NCI-H82 treated with DMSO at 0.1 percent for 48 hours (cell line): Measurements from ENCODE around the gene CCR3.
"Not testable (repeated sequence)": the region's sequence is repeated elsewhere in the genome, so short reads cannot be mapped to it uniquely, and the experiment has no call there.

Source experiments
- DNase-seq: peaks from one replicate; lab custom pipeline; 2025; ENCODE audit not compliant: unreplicated experiment; lab: John Stamatoyannopoulos, UW

The CCR3 gene

DNA sequence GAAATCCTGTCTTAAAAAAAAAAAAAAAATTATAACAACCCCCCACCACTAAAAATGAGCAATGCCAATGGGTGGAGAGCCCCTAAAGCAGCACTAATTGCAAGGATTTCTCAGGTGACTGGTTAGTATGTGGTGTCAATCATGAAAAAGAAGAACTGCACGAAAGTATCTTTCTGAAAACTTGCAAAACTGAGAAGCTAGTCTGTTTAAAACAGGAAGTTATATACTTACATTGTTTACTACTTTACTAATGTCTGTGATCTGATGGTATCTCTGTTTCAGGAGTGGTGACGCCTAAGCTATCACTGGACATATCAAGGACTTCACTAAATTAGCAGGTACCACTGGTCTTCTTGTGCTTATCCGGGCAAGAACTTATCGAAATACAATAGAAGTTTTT, at the start of gene CCR3:
CCR3 (plus strand) TSS at position 341 of the 400 bp plus-strand sequence. CDS start 22,699 bp downstream, outside the sequence.
- no peak for DNase-seq

- no peak for DNase-seq
Measured at GRCh38 chr3:46192939-46193338, 49.3 kb upstream of the CCR3 start.

- DNase-seq, result no peak
Measured at GRCh38 chr3:46193436-46193835, 48.8 kb upstream of the CCR3 start.

DNA sequence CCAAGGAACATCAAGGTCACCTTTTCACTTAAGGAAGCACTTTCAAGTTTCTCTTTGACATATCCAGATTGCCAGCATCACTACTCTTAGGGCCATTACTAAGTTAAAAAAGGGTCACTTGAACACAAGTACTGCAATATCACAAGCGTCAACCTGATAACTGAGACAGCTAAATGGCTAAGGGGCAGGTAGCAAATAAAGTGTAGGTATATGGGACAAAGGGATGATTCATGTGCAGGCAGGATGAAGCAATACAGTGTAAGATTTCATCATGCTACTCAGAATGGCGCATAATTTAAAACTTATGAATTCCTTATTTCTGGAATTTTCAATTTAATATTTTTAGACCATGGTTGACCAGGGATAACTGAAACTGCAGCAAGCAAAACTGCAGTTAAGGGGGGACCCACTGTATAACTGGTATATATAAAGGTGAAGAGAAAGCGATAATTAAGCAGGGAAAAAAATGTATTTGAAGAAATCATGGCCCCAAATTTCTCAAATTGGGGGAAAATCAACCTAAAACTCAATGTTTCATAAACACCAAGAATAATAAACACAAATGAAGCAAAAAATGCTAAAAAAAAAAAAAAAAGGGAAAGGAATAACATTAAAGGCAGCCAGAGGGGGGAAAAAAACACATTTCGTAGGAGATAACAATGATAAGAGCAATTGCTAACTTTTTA, 47.2 kb upstream of the CCR3 start:
- DNase-seq, result no peak

DNA sequence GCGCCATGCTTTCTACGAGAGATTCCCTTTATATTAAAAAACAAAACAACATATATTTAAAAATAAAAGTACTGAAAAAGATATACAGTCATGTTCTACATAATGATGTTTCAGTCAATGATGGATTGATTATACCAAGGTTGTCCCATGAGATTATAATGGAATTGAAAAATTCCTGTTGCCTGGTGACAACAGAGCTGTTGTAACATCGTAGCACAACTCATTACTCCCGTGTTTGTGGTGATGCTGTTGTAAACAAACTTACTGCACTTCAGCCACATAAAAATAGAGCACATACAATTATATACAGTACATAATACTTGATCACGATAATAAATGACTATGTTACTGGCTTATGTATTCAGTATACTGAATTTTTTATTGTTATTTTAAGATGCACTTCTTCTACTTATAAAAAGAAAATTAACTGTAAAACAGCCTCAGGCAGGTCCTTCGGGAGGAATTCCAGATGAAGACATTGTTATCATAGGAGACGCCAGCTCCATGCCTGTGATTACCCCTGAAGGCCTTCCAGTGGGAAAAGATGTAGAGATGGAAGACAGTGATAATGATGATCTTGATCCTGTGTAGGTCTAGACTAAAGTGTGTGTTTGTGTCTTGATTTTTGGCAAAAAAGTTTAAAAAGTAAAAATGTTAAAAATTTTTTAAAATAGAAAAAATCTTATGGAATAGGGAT, 45.9 kb upstream of the CCR3 start:
- no peak for DNase-seq

GRCh38 chr3:46200211-46200610, 42.0 kb upstream of the CCR3 start:
- no peak for DNase-seq

DNA sequence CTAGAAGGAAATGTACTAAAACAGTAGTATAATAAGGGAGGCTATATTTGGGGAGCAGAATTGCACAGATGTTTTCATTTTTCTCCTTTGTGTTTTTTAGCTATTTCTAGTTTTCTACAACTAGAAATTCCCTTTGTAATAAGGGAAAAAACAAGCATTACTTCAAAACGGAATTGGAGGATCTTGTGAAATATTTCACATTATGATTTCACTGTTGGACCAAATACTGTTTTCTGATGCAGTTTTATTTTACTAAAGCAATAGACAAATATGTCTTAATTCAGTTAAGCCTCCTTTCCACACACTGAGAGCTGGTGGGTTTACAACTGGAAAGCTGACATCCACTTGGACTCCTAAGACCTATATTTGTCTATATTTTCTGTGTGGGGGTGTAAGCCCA, 41.5 kb upstream of the CCR3 start:
- no peak for DNase-seq

- DNase-seq, result no peak
Measured at GRCh38 chr3:46202535-46202934, 39.7 kb upstream of the CCR3 start.

DNA sequence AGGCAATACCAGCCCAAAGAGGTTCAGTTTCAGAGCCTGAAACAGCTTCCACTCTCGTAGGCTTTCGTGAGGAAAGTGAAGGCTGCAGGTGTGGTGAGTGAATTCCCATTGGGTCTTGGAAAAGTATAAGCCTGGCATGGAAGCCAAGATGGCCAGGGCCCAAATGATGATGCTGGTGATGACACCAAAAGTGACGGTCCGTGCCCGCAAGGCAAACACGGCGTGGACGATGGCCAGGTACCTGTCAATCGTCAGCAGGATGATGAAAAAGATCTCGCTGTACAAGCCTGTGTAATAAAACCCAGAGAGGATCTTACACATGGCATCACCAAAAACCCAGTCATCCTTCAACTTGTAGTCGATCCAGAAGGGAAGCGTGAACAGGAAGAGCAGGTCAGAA, 38.6 kb upstream of the CCR3 start:
- no peak for DNase-seq

DNA sequence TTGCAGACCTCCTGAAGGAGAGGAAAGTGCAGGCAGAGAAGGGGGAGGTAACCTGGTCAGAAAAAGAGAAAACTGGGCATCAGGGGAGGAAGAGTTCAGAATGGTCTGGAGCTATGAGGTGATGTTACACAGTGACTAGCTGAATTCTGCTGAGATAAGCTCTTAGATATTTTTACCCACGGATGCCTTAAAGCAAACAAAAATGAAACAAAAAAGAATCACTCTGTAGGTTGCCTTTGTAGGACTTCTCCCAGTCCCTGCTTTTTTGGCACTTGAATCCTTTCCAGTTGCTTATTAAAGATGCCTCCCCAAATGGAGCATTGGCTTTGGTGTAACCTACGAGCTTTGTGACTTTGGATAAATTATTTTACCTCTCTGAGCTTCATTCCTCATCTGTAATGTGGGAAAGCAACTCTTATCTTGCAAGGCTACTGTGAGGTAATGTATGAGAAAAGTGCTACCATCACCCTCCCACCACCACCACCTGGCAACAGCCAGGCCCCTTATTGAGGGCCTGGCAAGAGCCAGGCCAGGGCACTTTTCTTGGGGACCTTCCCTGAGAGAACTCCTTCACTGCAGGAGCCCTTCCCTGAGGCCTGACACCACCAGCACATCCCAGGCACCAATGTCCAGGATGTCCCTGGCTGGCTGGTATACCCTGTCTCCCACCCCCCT, 36.8 kb upstream of the CCR3 start:
- DNase-seq, result no peak

GRCh38 chr3:46206282-46207015, 35.8 kb upstream of the CCR3 start:
- DNase-seq, result no peak

- not testable (repeated sequence) for DNase-seq
Measured at GRCh38 chr3:46207514-46207913, 34.7 kb upstream of the CCR3 start.

- no peak for DNase-seq
Measured at GRCh38 chr3:46208167-46208704, 34.0 kb upstream of the CCR3 start, which contains the start of gene CCR1. CCR1 (minus strand) TSS chr3:46208313; CDS start chr3:46204313, 4,000 bp downstream.

DNA sequence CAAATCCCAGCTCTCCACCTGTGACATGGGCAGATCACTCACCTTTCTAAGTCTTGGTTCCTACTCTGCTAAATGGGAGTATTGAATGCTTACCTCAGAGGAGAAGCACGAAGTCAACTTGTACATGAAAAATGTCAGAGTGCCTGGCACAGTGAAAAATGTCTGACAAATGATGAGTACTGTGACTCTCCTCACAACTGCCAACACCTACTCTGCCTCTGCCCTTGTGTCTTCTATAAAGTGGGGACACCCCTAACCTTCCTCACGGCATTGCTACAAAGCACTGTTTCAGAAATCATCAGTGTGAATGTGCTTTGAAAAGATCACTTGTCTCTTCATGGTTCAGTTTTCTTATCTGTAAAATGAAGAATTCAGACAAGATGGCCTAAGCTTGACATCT, 33.2 kb upstream of the CCR3 start:
- no peak for DNase-seq

DNA sequence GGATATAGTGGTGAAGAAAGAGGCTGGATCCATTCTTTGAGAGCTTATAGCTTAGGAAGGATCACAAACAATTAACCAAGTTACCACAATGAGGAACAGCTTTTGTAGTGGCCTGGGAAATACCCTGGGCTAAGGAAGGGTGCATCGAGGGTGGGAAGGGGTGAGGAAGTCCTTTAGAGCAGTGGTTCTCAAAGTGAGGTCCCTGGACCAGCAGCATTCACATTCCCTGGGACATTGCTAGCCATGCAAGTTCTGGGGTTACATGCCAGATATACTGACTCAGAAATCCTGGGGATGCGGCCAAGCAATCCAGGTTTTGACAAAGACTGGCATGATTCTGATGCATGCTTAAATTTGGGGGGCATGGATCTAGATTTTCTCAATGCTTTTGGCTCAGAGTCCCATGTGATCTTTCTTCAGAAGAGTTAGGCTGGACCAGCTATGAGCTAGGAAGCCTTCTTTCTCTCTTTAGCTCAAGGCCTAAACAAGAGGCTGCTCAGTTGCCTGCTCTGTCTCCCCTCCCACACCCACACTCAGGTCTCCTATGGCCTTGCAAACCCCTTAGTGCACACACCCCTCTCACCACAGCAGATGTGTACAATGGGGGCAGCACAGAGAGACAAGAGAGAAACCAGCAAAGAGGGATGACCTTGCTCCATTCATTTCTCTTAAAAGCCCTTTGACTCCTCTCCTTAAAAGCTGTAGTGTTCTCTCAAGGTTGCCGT, 32.4 kb upstream of the CCR3 start:
- DNase-seq, result no peak

DNA sequence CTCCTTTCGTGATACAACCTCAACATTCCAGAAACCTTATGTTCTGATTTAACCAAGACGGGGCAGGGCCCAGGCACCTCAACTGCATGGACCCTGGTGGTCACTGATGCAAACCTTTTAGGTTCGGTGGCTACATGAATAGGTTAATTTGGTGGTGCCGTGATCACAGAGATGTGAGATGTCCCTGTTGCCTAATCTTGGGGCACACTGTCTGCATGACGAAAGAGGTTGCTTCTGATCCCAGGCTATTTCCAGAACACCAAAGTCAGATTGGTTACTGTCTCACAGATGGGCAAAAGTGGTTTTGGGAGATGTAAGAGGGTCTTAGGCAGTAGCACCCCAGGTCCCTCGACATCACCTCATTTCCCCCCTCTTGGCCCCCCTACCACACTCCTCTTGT, 30.2 kb upstream of the CCR3 start:
- no peak for DNase-seq

DNA sequence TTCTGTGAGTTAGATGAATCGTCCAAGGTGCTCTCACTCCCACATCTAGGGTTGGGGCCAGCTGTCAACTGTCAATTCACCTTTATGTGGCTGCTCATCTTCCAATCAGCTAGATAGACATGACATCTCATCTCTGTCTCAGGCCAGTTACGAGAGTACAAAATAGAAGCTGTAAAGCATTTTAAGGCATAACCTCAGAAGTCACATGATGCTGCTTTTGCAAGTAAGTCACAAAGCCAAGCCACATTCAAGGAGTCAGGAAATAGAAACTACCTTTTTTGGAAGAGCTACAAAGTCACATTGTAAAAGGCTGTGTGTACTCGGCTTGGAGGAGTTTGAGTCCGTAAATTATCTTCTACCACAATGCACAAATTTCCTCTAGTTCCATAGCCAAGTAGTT, 29.1 kb upstream of the CCR3 start:
- DNase-seq, result no peak

DNA sequence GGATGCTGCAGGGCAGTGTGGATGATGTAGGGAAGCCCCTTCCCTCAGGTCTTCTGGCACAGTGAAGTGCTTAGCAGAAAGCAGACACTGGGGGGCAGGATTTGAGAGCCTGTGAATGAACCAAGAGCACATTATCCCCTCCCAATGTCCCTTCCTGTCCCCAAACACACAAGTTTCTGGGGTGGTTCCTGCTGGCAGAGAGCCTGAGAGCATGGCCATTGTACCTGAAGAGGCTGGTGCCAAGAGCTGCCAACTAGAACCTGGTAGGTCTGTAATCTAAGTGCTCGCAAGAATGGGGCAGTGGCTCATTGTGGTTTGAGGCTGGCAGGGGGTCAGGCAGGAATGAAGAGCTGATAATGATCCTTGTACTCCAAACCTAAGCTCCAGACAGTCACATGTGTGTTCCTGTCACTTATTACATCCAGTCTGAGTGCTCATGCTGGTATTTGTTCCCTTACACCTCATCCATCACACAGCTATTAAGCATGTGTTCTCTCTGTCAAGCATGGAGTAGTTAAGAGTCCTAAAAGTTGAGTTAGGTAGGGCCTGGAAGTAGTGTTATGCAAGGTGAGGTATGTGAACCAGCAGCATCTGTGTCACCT, 27.4 kb upstream of the CCR3 start:
- DNase-seq, result no peak

DNA sequence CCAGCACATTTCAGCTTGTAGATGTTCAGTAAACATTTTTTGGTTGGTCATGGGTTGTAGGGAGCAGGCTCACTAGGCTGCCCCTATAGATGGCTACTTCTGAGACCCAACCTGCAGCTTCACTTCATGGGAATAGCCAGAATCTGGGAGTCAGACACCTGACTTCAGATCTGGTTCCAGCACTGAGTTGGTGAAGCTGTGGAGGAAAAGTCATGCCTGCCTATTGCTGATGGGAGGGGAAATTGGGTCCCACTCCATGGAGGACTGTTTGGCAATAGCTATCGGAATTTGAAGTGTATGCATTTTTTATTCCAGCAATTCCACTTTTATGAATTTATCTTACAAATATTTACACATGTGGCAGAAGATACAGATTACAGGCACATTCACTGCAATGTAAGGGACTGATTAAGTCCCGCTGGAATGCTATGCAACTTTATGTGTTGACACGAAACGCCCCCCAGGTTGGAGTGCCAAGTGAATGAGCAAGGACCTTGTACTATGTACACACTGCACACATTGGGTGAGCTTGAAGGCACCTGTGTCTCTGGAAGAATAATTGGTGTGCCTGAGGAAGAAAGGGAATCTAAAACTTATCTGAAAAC, 26.3 kb upstream of the CCR3 start:
- DNase-seq, result no peak
